ENCODE results near the gene NUBP1.

The NUBP1 gene

DNA sequence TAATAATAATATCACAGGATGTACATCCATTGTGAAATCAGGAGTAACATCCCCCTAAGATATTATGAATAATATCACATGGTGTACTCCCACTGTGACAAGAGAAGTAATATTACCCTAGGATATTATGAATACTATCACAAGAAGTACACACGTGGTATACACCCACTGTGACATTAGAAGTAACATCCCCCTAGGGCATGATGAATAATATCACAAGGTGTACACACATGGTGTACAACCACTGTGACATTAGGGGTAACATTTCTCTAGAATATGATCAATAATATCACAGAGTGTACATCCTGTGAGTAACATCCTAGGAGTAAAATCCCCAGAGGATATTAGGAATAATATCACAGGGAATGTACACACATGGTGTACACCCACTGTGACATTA lies 43.9 kb upstream of the NUBP1 start:
- no peak for TF ChIP-seq CTCF (conservative IDR thresholded peaks at IDR 0.05; ENCODE audit: low read depth, low read length)
- no peak overlapping the region for H3K4me2 ChIP-seq
- no peaks in the 10 kb centered on the region for H3K36me3 ChIP-seq (ENCODE audit: insufficient read depth)
- peaks cover 3% of the 10 kb centered on the region for H3K4me1 ChIP-seq (ENCODE audit: low read depth, poor library complexity, severe bottlenecking)
- H3K27ac ChIP-seq: no peak overlapping the region
- no peak overlapping the region for H2AFZ ChIP-seq (ENCODE audit: low read depth)
- no peak overlapping the region for H3K9ac ChIP-seq
- no peaks in the 10 kb centered on the region for H3K79me2 ChIP-seq (ENCODE audit: insufficient read depth, low read depth)
- H3K4me3 ChIP-seq (IDR thresholded peaks at IDR 0.05; ENCODE audit: insufficient read depth, low read depth, low read length): no peak overlapping the region
- H3K27me3 ChIP-seq (ENCODE audit: insufficient read depth, low read depth): no peaks in the 10 kb centered on the region
- no peaks in the 10 kb centered on the region for H4K20me1 ChIP-seq (ENCODE audit: insufficient read depth)

GRCh38 chr16:10708969-10709368 lies 34.7 kb upstream of the NUBP1 start:
- Histone ChIP-seq H3K4me3 (IDR thresholded peaks at IDR 0.05; ENCODE audit: insufficient read depth, low read depth, low read length) (no peak overlapping the region), H3K36me3 (ENCODE audit: insufficient read depth) (no peaks in the 10 kb centered on the region), H3K9ac (no peak overlapping the region), H3K4me1 (ENCODE audit: low read depth, poor library complexity, severe bottlenecking) (no peaks in the 10 kb centered on the region), H3K27ac (no peak overlapping the region), H3K79me2 (ENCODE audit: insufficient read depth, low read depth) (no peaks in the 10 kb centered on the region), H3K27me3 (ENCODE audit: insufficient read depth, low read depth) (no peaks in the 10 kb centered on the region), H4K20me1 (ENCODE audit: insufficient read depth) (no peaks in the 10 kb centered on the region), H3K4me2 (no peak overlapping the region), H2AFZ (ENCODE audit: low read depth) (no peak overlapping the region)
- no peak for TF ChIP-seq CTCF (conservative IDR thresholded peaks at IDR 0.05; ENCODE audit: low read depth, low read length)

DNA sequence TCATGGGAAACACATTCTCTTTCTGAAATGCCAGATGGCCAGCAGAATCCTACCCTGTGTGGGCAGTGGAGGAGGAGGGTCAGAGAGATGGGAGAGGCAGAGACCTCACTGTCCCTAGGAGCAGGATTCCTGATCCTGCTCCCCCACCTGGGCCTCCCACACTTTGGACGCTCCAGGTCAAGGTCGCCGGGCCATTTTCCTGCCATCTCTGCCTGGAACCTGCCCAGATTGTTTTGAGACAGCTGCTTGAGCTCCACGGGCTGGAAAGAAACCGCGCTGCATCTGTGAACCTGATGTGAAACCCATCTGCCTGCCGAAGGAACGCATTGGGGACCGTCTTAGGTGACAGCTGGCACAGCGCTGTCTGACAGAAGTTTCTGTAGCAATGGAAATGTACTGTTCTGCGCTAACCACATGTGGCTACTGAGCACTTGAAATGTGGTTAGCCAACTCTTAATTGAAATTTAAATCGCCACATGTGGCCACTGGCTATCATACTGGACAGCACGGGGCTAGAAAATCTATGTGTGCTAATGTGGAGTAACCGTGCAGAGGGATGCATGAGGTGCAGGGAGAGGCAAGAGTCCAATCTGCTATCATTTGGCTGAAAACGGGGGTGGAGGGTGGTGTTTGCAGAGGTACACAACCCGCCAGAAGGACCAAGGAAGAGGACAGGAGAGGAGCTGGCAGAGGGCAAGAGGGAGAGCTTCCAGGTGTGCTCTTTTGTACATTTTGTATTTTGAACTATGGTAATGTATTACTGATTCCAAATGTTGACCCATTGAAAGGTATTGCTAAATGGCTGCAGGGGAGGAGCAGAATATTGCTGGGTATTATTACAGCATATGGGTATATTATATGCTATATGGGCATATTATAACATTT lies 15.4 kb upstream of the NUBP1 start:
- Histone ChIP-seq H3K9ac (no peak overlapping the region), H3K4me1 (ENCODE audit: low read depth, poor library complexity, severe bottlenecking) (peaks cover 37% of the 10 kb centered on the region), H3K27me3 (ENCODE audit: insufficient read depth, low read depth) (peaks cover 8% of the 10 kb centered on the region; the same call in 1 of the 2 replicates), H3K79me2 (ENCODE audit: insufficient read depth, low read depth) (no peaks in the 10 kb centered on the region), H3K4me2 (peak overlapping the region; percentile 62), H3K36me3 (ENCODE audit: insufficient read depth) (no peaks in the 10 kb centered on the region), H4K20me1 (ENCODE audit: insufficient read depth) (no peaks in the 10 kb centered on the region), H3K4me3 (IDR thresholded peaks at IDR 0.05; ENCODE audit: insufficient read depth, low read depth, low read length) (no peak overlapping the region), H3K27ac (peak overlapping the region; percentile 25; the same call in 1 of the 2 replicates), H2AFZ (ENCODE audit: low read depth) (no peak overlapping the region; the same call in 1 of the 2 replicates)
- TF ChIP-seq CTCF (conservative IDR thresholded peaks at IDR 0.05; ENCODE audit: low read depth, low read length): no peak

- H3K27me3 ChIP-seq (ENCODE audit: insufficient read depth, low read depth): peaks cover 8% of the 10 kb centered on the region; the same call in 1 of the 2 replicates
- no peaks in the 10 kb centered on the region for H3K79me2 ChIP-seq (ENCODE audit: insufficient read depth, low read depth)
- no peak overlapping the region for H3K9ac ChIP-seq
- peaks cover 37% of the 10 kb centered on the region for H3K4me1 ChIP-seq (ENCODE audit: low read depth, poor library complexity, severe bottlenecking)
- peak overlapping the region; percentile 40 for H3K4me2 ChIP-seq
- no peak overlapping the region for H3K4me3 ChIP-seq (IDR thresholded peaks at IDR 0.05; ENCODE audit: insufficient read depth, low read depth, low read length)
- no peaks in the 10 kb centered on the region for H3K36me3 ChIP-seq (ENCODE audit: insufficient read depth)
- no peak for TF ChIP-seq CTCF (conservative IDR thresholded peaks at IDR 0.05; ENCODE audit: low read depth, low read length)
- H3K27ac ChIP-seq: no peak overlapping the region
- H2AFZ ChIP-seq (ENCODE audit: low read depth): no peak overlapping the region
- no peaks in the 10 kb centered on the region for H4K20me1 ChIP-seq (ENCODE audit: insufficient read depth)
Measured at GRCh38 chr16:10729104-10730048, 14.3 kb upstream of the NUBP1 start.
